Ishikawa (cell line): ENCODE data around the gene TNFRSF6B.

Experiments
- CEBPB ChIP-seq: IDR thresholded peaks from 2 replicates; pipeline ENCODE4 v1.6.1; 2012
- CREB1 ChIP-seq: IDR thresholded peaks from 2 replicates; pipeline ENCODE4 v1.6.1; 2012; ENCODE audit warnings: low read depth
- EGR1 ChIP-seq: IDR thresholded peaks from 2 replicates; pipeline ENCODE4 v1.6.1; 2012
- EP300 ChIP-seq: IDR thresholded peaks from 2 replicates; pipeline ENCODE4 v1.6.1; 2012; ENCODE audit warnings: borderline replicate concordance
- FOXM1 ChIP-seq: IDR thresholded peaks from 2 replicates; pipeline ENCODE4 v1.6.1; 2012; ENCODE audit warnings: low read depth, borderline replicate concordance
- MAX ChIP-seq: IDR thresholded peaks from 2 replicates; pipeline ENCODE4 v1.6.1; 2012
- NFIC ChIP-seq: IDR thresholded peaks from 2 replicates; pipeline ENCODE4 v1.6.1; 2012
- RAD21 ChIP-seq: IDR thresholded peaks from 2 replicates; pipeline ENCODE4 v1.6.1; 2012; ENCODE audit warnings: low read depth
- TAF1 ChIP-seq: IDR thresholded peaks from 2 replicates; pipeline ENCODE4 v1.6.1; 2012; ENCODE audit warnings: low read depth, mild to moderate bottlenecking
- TCF12 ChIP-seq: IDR thresholded peaks from 2 replicates; pipeline ENCODE4 v1.6.1; 2012; ENCODE audit warnings: low read depth
- TEAD4 ChIP-seq: IDR thresholded peaks from 2 replicates; pipeline ENCODE4 v1.6.1; 2012
- USF1 ChIP-seq: IDR thresholded peaks from 2 replicates; pipeline ENCODE4 v1.6.1; 2012
- YY1 ChIP-seq: IDR thresholded peaks from 2 replicates; pipeline ENCODE4 v1.6.1; 2012; ENCODE audit warnings: low read depth
- ZBTB7A ChIP-seq: IDR thresholded peaks from 2 replicates; pipeline ENCODE4 v1.6.1; 2012; ENCODE audit warnings: low read depth
- TF ChIP-seq, protein P1 (sequence below): IDR thresholded peaks from 2 replicates; pipeline ENCODE4 v1.6.1; 2012; ENCODE audit warnings: low read depth, mild to moderate bottlenecking

Gene TNFRSF6B

DNA sequence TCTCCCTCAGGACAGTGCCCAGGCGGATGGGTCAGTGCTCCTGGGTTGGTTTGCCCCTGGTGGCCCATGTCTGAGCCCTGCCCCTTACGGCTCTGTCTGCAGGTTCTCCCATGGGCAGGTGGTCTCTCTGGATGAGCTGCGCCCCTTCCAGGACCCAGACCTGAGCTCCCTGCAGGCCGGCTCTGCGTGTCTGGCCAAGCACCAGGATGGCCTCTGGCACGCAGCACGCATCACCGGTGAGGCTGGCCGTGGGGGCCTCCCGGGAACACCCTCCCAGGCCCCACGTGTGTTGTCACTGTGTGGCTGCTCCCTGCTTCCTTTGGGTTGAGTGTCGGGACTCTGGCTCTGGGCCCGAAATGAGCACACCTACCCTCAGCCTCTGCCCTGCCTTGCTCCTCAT lies 36.7 kb downstream of the TNFRSF6B start:
- TF ChIP-seq CEBPB (no peak), EP300 (no peak), EGR1 (no peak), FOXM1 (no peak), YY1 (no peak), ZBTB7A (no peak), RAD21 (no peak), TAF1 (no peak), USF1 (no peak), NFIC (no peak), TCF12 (no peak), MAX (no peak), CREB1 (no peak), TEAD4 (no peak)
- TF ChIP-seq, protein P1, sequence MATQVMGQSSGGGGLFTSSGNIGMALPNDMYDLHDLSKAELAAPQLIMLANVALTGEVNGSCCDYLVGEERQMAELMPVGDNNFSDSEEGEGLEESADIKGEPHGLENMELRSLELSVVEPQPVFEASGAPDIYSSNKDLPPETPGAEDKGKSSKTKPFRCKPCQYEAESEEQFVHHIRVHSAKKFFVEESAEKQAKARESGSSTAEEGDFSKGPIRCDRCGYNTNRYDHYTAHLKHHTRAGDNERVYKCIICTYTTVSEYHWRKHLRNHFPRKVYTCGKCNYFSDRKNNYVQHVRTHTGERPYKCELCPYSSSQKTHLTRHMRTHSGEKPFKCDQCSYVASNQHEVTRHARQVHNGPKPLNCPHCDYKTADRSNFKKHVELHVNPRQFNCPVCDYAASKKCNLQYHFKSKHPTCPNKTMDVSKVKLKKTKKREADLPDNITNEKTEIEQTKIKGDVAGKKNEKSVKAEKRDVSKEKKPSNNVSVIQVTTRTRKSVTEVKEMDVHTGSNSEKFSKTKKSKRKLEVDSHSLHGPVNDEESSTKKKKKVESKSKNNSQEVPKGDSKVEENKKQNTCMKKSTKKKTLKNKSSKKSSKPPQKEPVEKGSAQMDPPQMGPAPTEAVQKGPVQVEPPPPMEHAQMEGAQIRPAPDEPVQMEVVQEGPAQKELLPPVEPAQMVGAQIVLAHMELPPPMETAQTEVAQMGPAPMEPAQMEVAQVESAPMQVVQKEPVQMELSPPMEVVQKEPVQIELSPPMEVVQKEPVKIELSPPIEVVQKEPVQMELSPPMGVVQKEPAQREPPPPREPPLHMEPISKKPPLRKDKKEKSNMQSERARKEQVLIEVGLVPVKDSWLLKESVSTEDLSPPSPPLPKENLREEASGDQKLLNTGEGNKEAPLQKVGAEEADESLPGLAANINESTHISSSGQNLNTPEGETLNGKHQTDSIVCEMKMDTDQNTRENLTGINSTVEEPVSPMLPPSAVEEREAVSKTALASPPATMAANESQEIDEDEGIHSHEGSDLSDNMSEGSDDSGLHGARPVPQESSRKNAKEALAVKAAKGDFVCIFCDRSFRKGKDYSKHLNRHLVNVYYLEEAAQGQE, result no peak

DNA sequence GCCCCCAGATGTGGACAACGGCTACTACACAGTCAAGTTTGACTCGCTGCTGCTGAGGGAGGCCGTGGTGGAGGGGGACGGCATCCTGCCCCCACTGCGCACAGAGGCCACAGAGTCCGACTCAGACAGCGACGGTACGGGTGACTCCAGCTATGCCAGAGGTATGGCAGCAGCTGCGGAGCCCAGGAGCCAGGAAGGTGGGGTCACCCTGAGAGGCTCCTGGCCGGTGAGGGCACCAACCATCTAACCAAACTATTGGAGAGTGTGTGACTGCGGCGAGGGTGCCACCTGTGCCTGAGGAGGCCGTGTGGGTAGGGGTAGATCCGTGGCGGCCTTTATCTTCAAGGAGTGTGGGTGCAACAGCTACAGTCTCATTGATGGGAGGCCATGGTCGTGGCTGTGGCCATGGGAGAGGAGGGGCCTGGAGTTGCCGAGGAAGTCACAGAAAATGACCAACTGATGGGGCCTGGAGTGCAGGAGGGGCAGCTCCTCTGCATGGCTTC lies 37.2 kb downstream of the TNFRSF6B start:
- TF ChIP-seq MAX (no peak), CREB1 (no peak)
- TF ChIP-seq, protein P1, result no peak

DNA sequence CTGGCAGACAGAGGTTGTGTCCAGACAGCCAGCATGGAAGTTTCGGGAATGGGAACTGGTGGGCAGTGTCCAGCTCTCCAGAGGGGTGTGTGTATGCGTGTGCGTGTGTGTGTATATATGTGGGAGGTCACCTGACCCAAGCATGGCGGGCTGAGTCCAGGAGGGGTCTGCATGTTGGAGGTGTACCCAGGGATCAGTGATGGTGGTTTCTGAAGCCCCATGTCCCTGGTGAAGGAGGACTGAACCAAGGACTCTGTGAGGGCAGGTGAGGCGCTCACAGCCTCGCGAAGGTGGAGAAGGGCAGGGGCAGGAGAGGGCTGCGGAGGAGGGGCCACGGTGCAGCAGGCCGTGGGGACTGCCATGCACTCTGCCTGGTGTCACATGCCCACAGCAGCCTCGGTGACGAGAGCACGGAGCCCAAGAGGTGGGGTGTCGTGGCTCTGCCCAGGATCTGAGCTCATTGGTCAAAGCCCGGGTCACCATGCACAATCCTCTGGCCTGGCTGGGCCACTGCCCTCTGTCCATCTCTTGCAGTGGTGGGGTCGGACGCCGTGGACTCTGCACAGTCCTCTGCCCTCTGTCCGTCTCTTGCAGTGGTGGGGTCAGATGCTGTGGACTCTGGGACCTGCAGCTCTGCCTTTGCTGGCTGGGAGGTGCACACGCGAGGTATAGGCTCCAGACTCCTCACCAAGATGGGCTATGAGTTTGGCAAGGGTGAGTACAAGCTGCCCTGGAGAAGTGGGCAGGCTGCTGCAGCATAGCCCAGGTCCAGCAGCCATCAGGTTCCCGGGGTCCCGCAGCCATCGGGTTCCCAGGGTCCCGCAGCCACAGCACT lies 37.9 kb downstream of the TNFRSF6B start:
- TF ChIP-seq TEAD4 (no peak), FOXM1 (no peak), NFIC (no peak)

DNA sequence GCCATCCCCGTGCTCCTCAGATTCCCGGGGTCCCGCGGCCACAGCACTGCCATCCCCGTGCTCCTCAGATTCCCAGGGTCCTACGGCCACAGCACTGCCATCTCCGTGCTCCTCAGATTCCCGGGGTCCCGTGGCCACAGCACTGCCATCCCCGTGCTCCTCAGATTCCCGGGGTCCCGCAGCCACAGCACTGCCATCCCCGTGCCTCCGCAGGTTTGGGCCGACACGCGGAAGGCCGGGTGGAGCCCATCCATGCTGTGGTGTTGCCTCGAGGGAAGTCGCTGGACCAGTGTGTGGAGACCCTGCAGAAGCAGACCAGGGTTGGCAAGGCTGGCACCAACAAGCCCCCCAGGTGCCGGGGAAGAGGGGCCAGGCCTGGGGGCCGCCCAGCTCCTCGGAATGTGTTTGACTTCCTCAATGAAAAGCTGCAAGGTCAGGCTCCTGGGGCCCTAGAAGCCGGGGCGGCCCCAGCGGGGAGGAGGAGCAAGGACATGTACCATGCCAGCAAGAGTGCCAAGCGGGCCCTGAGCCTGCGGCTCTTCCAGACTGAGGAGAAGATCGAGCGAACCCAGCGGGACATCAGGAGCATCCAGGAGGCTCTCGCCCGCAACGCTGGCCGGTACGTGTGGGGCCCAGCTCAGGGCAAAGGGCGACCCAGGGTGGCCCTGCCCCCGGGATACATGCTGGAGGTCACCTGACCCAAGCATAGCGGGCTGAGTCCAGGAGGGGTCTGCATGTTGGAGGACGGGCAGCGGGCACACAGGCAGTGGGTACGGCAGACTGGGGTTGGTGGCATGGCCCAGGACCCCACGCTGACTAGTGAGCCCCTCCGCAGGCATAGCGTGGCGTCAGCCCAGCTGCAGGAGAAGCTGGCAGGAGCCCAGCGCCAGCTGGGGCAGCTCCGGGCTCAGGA lies 38.8 kb downstream of the TNFRSF6B start:
- TF ChIP-seq MAX (no peak), EP300 (no peak), NFIC (no peak), ZBTB7A (no peak), CREB1 (no peak), FOXM1 (no peak), TEAD4 (no peak), USF1 (no peak), RAD21 (no peak), EGR1 (no peak), YY1 (no peak), TCF12 (no peak), CEBPB (no peak), TAF1 (no peak)
- TF ChIP-seq, protein P1, result no peak
